ENCODE results near the gene NSUN2.

The NSUN2 gene

DNA sequence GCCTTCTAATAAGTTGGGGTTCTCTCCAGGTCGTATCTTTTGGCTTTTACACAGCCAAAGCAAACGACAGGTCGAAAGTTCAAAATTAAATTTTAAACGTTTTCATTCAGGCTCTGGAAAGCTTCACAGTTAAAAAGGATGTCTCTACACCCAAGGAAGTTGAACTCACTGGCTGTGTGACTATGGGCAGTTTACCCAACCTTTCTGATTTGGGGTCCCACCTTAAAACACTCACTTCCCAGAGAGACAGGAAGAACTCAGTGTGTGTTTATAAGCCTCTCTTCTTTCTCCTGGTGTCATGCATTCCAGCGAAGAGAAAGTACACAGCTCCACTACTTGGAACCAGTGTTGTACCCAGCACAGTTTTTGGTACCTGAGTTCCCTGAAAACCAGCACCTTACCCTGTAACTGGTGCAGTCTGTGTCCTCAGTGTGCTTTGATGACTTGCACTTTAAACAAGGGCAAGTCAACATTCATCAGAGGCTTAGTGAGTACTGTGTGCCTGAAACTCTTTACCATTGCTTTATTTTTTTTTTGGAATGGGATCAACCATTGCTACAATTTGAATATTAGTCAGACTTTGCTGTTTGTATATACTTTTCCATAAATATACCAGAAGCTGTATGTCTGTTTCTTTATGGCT lies 2.1 kb upstream of the NSUN2 start:
- H3K14ac ChIP-seq (ENCODE audit: low read length): no peak overlapping the region
- H4K12ac ChIP-seq (ENCODE audit: low read depth, low read length): no peak overlapping the region
- DNase-seq: no peak
- H3K4me2 ChIP-seq (ENCODE audit: low read length): no peak overlapping the region
- peaks cover 7% of the 10 kb centered on the region for H3K79me1 ChIP-seq (ENCODE audit: low read length)
- H3K9me3 ChIP-seq (ENCODE audit: insufficient read depth, low read depth, low read length): no peaks in the 10 kb centered on the region
- H3K36me3 ChIP-seq (ENCODE audit: control insufficient read depth in 1 of 2, insufficient read depth in 2 of 2, low read length in 2 of 2): peaks cover 10% of the 10 kb centered on the region in 2 experiments
- H2AFZ ChIP-seq (ENCODE audit: insufficient read depth, low read length, poor library complexity): no peak overlapping the region
- H2BK5ac ChIP-seq (ENCODE audit: low read depth, low read length, poor library complexity): no peak overlapping the region
- H2AK5ac ChIP-seq (ENCODE audit: low read length): no peak overlapping the region
- H3K79me2 ChIP-seq (ENCODE audit: control insufficient read depth, insufficient read depth, low read length, poor library complexity): peaks cover 17% of the 10 kb centered on the region
- no peak overlapping the region for H3K9ac ChIP-seq (ENCODE audit: low read length)
- H4K8ac ChIP-seq (ENCODE audit: low read depth, low read length): no peak overlapping the region
- no peak overlapping the region for H4K91ac ChIP-seq (ENCODE audit: low read depth, low read length)
- no CpG with 5 or more reads among the region's 5 CpGs for WGBS (ENCODE audit: extremely low coverage, insufficient coverage, insufficient read length)
- H3K27ac ChIP-seq (ENCODE audit: low read depth, low read length): no peak overlapping the region
- no peak overlapping the region for H3K4me3 ChIP-seq (ENCODE audit: low read depth, low read length)
- H2BK120ac ChIP-seq (ENCODE audit: insufficient read depth, low read length, poor library complexity): no peak overlapping the region
- H3K4ac ChIP-seq (ENCODE audit: low read depth, low read length): no peak overlapping the region
- no peak overlapping the region for H2BK12ac ChIP-seq (ENCODE audit: low read length)
- H3K4me1 ChIP-seq (ENCODE audit: control insufficient read depth in 1 of 2, insufficient read depth in 2 of 2, low read length in 2 of 2): peaks cover 0 to 6% of the 10 kb centered on the region in 2 experiments
- no peak overlapping the region for H3K23ac ChIP-seq (ENCODE audit: low read length)
- H3K27me3 ChIP-seq (ENCODE audit: insufficient read depth, low read length): no peaks in the 10 kb centered on the region
- no peak overlapping the region for H3K18ac ChIP-seq (ENCODE audit: low read length)

DNA sequence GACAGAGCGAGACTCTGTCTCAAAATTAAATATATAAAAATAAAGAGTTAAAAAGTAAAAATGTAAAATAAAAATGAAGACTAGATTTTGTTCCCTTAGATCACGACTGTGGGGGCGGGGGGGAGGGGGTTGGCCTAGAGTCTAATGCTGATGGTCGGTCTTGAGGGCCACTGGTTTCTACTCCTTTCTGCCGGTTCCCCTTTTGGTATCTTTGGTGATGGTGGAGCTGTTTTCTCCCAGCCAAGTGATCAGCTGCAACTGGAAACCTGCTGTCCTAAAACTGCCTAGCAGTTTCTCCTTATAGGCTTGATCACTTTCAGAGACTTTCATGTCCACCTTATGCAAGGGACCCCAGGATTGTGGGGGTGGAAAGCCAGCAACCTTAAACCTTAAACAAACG lies 1.5 kb upstream of the NSUN2 start:
- H2AFZ ChIP-seq (ENCODE audit: insufficient read depth, low read length, poor library complexity): no peak overlapping the region
- H3K27me3 ChIP-seq (ENCODE audit: insufficient read depth, low read length): no peaks in the 10 kb centered on the region
- no peak overlapping the region for H4K12ac ChIP-seq (ENCODE audit: low read depth, low read length)
- no peak overlapping the region for H3K14ac ChIP-seq (ENCODE audit: low read length)
- H3K18ac ChIP-seq (ENCODE audit: low read length): no peak overlapping the region
- H3K4me1 ChIP-seq (ENCODE audit: control insufficient read depth in 1 of 2, insufficient read depth in 2 of 2, low read length in 2 of 2): peaks cover 0 to 6% of the 10 kb centered on the region in 2 experiments
- no peak for DNase-seq
- H3K4me2 ChIP-seq (ENCODE audit: low read length): peak overlapping the region; percentile 99
- H4K8ac ChIP-seq (ENCODE audit: low read depth, low read length): no peak overlapping the region
- H2BK120ac ChIP-seq (ENCODE audit: insufficient read depth, low read length, poor library complexity): no peak overlapping the region
- H3K4me3 ChIP-seq (ENCODE audit: low read depth, low read length): peak overlapping the region; percentile 94
- H3K79me1 ChIP-seq (ENCODE audit: low read length): peaks cover 7% of the 10 kb centered on the region
- no peak overlapping the region for H2AK5ac ChIP-seq (ENCODE audit: low read length)
- peaks cover 10 to 16% of the 10 kb centered on the region in 2 experiments for H3K36me3 ChIP-seq (ENCODE audit: control insufficient read depth in 1 of 2, insufficient read depth in 2 of 2, low read length in 2 of 2)
- H3K9ac ChIP-seq (ENCODE audit: low read length): peak overlapping the region; percentile 9
- H3K9me3 ChIP-seq (ENCODE audit: insufficient read depth, low read depth, low read length): no peaks in the 10 kb centered on the region
- no peak overlapping the region for H3K23ac ChIP-seq (ENCODE audit: low read length)
- no peak overlapping the region for H4K91ac ChIP-seq (ENCODE audit: low read depth, low read length)
- H3K4ac ChIP-seq (ENCODE audit: low read depth, low read length): no peak overlapping the region
- H2BK12ac ChIP-seq (ENCODE audit: low read length): no peak overlapping the region
- H3K79me2 ChIP-seq (ENCODE audit: control insufficient read depth, insufficient read depth, low read length, poor library complexity): peaks cover 17% of the 10 kb centered on the region
- H2BK5ac ChIP-seq (ENCODE audit: low read depth, low read length, poor library complexity): no peak overlapping the region
- H3K27ac ChIP-seq (ENCODE audit: low read depth, low read length): no peak overlapping the region
- no CpG with 5 or more reads among the region's 6 CpGs for WGBS (ENCODE audit: extremely low coverage, insufficient coverage, insufficient read length)

DNA sequence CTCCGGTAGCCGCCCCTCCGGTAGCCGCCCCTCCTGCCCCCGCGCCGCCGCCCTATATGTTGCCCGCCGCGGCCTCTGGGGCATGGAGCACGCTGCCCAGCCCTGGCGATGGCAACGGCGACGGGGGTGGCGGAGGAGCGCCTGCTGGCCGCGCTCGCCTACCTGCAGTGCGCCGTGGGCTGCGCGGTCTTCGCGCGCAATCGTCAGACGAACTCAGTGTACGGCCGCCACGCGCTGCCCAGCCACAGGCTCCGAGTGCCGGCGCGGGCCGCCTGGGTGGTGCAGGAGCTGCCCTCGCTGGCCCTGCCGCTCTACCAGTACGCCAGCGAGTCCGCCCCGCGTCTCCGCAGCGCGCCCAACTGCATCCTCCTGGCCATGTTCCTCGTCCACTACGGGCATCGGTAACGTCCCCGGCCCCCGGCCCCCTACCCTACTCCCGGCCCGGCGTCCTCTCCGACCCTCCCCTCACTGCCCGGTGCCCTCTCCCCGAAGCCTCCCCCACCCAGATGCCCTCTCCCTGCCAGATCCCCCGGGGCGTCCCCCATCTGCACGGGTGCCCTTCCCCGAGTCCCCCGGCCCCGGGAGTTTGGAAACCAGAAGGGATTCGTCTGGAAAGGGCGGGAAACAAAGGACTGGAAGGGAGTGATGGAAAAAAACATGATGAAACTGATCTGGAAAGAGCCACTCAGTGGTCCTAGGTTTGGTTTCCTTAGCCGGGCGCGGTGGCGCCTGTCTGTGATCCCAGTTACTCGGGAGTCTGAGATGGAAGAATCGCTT lies 813 bp upstream of the NSUN2 start:
- peak overlapping the region; percentile 6 for H2BK120ac ChIP-seq (ENCODE audit: insufficient read depth, low read length, poor library complexity)
- H2BK12ac ChIP-seq (ENCODE audit: low read length): no peak overlapping the region
- H3K79me1 ChIP-seq (ENCODE audit: low read length): peaks cover 7% of the 10 kb centered on the region
- H3K18ac ChIP-seq (ENCODE audit: low read length): peak overlapping the region; percentile 22
- no peak overlapping the region for H2AK5ac ChIP-seq (ENCODE audit: low read length)
- H4K91ac ChIP-seq (ENCODE audit: low read depth, low read length): peak overlapping the region; percentile 79
- H4K12ac ChIP-seq (ENCODE audit: low read depth, low read length): peak overlapping the region; percentile 8
- H3K14ac ChIP-seq (ENCODE audit: low read length): peak overlapping the region; percentile 49
- no peak overlapping the region for H2BK5ac ChIP-seq (ENCODE audit: low read depth, low read length, poor library complexity)
- peak overlapping the region; percentile 77 for H2AFZ ChIP-seq (ENCODE audit: insufficient read depth, low read length, poor library complexity)
- no peak overlapping the region for H3K23ac ChIP-seq (ENCODE audit: low read length)
- H3K79me2 ChIP-seq (ENCODE audit: control insufficient read depth, insufficient read depth, low read length, poor library complexity): peaks cover 17% of the 10 kb centered on the region
- peak overlapping the region; percentile 20 for H3K27ac ChIP-seq (ENCODE audit: low read depth, low read length)
- no CpG with 5 or more reads among the region's 75 CpGs for WGBS (ENCODE audit: extremely low coverage, insufficient coverage, insufficient read length)
- peak overlapping the region; percentile 99 for H3K4me2 ChIP-seq (ENCODE audit: low read length)
- no peaks in the 10 kb centered on the region for H3K9me3 ChIP-seq (ENCODE audit: insufficient read depth, low read depth, low read length)
- H4K8ac ChIP-seq (ENCODE audit: low read depth, low read length): peak overlapping the region; percentile 30
- DNase-seq: peak; percentile 44 to 64
- H3K4ac ChIP-seq (ENCODE audit: low read depth, low read length): peak overlapping the region; percentile 16
- H3K4me1 ChIP-seq (ENCODE audit: control insufficient read depth in 1 of 2, insufficient read depth in 2 of 2, low read length in 2 of 2): peaks cover 0 to 6% of the 10 kb centered on the region in 2 experiments
- no peaks in the 10 kb centered on the region for H3K27me3 ChIP-seq (ENCODE audit: insufficient read depth, low read length)
- peak overlapping the region; percentile 91 for H3K9ac ChIP-seq (ENCODE audit: low read length)
- peaks cover 10 to 18% of the 10 kb centered on the region in 2 experiments for H3K36me3 ChIP-seq (ENCODE audit: control insufficient read depth in 1 of 2, insufficient read depth in 2 of 2, low read length in 2 of 2)
- H3K4me3 ChIP-seq (ENCODE audit: low read depth, low read length): peak overlapping the region; percentile 94

DNA sequence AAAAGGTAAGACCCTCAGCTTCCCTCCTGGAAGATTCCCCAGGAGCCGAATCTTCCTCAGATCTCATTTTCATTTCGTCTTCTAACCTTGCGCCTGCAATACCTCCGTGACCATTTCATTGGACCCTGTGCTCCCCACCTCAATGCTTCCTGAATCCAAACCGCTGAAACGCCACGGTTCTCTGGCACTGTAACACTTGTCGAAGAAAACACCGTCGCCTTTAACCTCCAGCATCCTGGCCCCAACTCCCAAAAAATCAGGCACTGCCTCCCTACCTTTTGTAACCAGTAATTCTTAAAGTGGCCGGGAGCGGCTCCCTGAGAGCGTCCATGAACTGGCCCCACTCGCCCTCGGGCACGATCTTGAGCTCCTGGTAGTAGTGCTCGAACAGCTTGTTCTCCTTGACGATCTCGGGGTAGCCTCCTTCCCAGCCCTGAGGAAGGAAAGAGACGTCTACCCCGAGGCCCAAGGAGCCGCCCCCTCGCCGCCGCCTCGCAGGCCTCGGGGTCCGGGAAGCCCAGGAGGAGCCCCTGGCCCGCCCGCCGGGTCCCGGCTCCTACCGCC lies 438 bp downstream of the NSUN2 start:
- Histone ChIP-seq H3K9ac (ENCODE audit: low read length) (peak overlapping the region; percentile 96), H3K4me1 (ENCODE audit: control insufficient read depth in 1 of 2, insufficient read depth in 2 of 2, low read length in 2 of 2) (peaks cover 0 to 6% of the 10 kb centered on the region in 2 experiments), H3K27ac (ENCODE audit: low read depth, low read length) (peak overlapping the region; percentile 27), H3K23ac (ENCODE audit: low read length) (peak overlapping the region; percentile 33), H2BK12ac (ENCODE audit: low read length) (no peak overlapping the region), H3K18ac (ENCODE audit: low read length) (peak overlapping the region; percentile 96), H3K4me3 (ENCODE audit: low read depth, low read length) (peak overlapping the region; percentile 95), H2BK5ac (ENCODE audit: low read depth, low read length, poor library complexity) (peak overlapping the region; percentile 94), H3K4me2 (ENCODE audit: low read length) (peak overlapping the region; percentile 99), H3K9me3 (ENCODE audit: insufficient read depth, low read depth, low read length) (no peaks in the 10 kb centered on the region), H3K27me3 (ENCODE audit: insufficient read depth, low read length) (no peaks in the 10 kb centered on the region), H4K12ac (ENCODE audit: low read depth, low read length) (peak overlapping the region; percentile 81), H2BK120ac (ENCODE audit: insufficient read depth, low read length, poor library complexity) (peak overlapping the region; percentile 79), H3K14ac (ENCODE audit: low read length) (peak overlapping the region; percentile 91), H3K79me1 (ENCODE audit: low read length) (peaks cover 7% of the 10 kb centered on the region), H4K8ac (ENCODE audit: low read depth, low read length) (peak overlapping the region; percentile 99), H4K91ac (ENCODE audit: low read depth, low read length) (peak overlapping the region; percentile 91), H2AK5ac (ENCODE audit: low read length) (peak overlapping the region; percentile 26), H3K36me3 (ENCODE audit: control insufficient read depth in 1 of 2, insufficient read depth in 2 of 2, low read length in 2 of 2) (peaks cover 12 to 18% of the 10 kb centered on the region in 2 experiments), H3K79me2 (ENCODE audit: control insufficient read depth, insufficient read depth, low read length, poor library complexity) (peaks cover 17% of the 10 kb centered on the region), H2AFZ (ENCODE audit: insufficient read depth, low read length, poor library complexity) (peak overlapping the region; percentile 92), H3K4ac (ENCODE audit: low read depth, low read length) (peak overlapping the region; percentile 81)
- DNase-seq: peak; percentile 20 to 64
- no CpG with 5 or more reads among the region's 33 CpGs for WGBS (ENCODE audit: extremely low coverage, insufficient coverage, insufficient read length)

Data from trophoblast cell (in vitro differentiated cells and primary cell).